Activated CD8-positive, alpha-beta T cell treated with anti-CD3 and anti-CD28 coated beads, Interleukin-2, amount 10 ng/mL, durations not matched to agents 7 days and 5 days (primary cell): Measurements from ENCODE around the gene CENPO. TPM values are rescaled to one million over a fixed set of nuclear protein-coding genes. Genes with fewer than 3 reads are reported as not detected.

Source experiments
- ATAC-seq: fragments of 150-1000 bp; cut with Tn5 transposase; one replicate; pipeline ENCODE4 v1.10.0; 2021; ENCODE audit warnings: moderate library complexity
- CTCF ChIA-PET: fragments of 350-600 bp; sonication (Branson Sonifier 250); formaldehyde crosslinking; loops from one replicate; lab custom pipeline; 2021; ENCODE audit warnings: antibody characterized with exemption; lab: Charles Lee
- POLR2A ChIA-PET: fragments of 350-600 bp; sonication (Branson Sonifier 250); formaldehyde crosslinking; loops from one replicate; lab custom pipeline; 2021; ENCODE audit warnings: antibody characterized with exemption; lab: Charles Lee
- DNase-seq: peaks from one replicate; pipeline ENCODE4 v3.0.0-alpha.2; 2020
- H3K27ac Mint-ChIP-seq: one replicate; pipeline ENCODE4 v1.8.0; 2021; ENCODE audit warnings: mild to moderate bottlenecking, mixed read lengths
- H3K27me3 Mint-ChIP-seq: one replicate; pipeline ENCODE4 v1.8.0; 2021; ENCODE audit warnings: low read depth, mixed read lengths
- H3K36me3 Mint-ChIP-seq: one replicate; pipeline ENCODE4 v1.8.0; 2021; ENCODE audit warnings: low read depth, mixed read lengths
- H3K4me1 Mint-ChIP-seq: one replicate; pipeline ENCODE4 v1.8.0; 2021; ENCODE audit warnings: low read depth, mixed read lengths
- H3K4me3 Mint-ChIP-seq: one replicate; pipeline ENCODE4 v1.8.0; 2021; ENCODE audit warnings: mild to moderate bottlenecking, mixed read lengths
- H3K9me3 Mint-ChIP-seq: one replicate; pipeline ENCODE4 v1.8.0; 2022; ENCODE audit warnings: mixed read lengths; ENCODE audit not compliant: insufficient read depth
- total RNA-seq, 2 experiments: library from RNA; stranded (reverse); gene quantifications; one replicate each; pipeline ENCODE4 v1.2.3, GENCODE V29; 2021

The CENPO gene
- total RNA-seq, 2 experiments from 2014 or later, result 53.9 to 56.1 TPM

GRCh38 chr2:24855022-24855622 lies 61.9 kb downstream of the CENPO start:
- H3K9me3 Mint-ChIP-seq, result no peaks in the 10 kb centered on the region
- ATAC-seq, result no peak

GRCh38 chr2:24855726-24856125 lies 62.5 kb downstream of the CENPO start:
- no peaks in the 10 kb centered on the region for H3K9me3 Mint-ChIP-seq
- no peak overlapping the region for H3K27ac Mint-ChIP-seq
- H3K27me3 Mint-ChIP-seq, result no peaks in the 10 kb centered on the region
- H3K4me1 Mint-ChIP-seq, result peaks cover 2% of the 10 kb centered on the region
- no peak for ATAC-seq
- no peak overlapping the region for H3K4me3 Mint-ChIP-seq
- ChIA-PET CTCF (no interaction called here), POLR2A (no interaction called here)
- H3K36me3 Mint-ChIP-seq, result peaks cover 3% of the 10 kb centered on the region
- no peak for DNase-seq

More at GRCh38 chr2:24855022-24855622, 61.9 kb downstream of the CENPO start:
- Mint-ChIP-seq H3K36me3 (peaks cover 3% of the 10 kb centered on the region), H3K4me3 (no peak overlapping the region), H3K27ac (no peak overlapping the region), H3K4me1 (peaks cover 2% of the 10 kb centered on the region), H3K27me3 (no peaks in the 10 kb centered on the region)
- POLR2A ChIA-PET, result no interaction called here
- CTCF ChIA-PET, result no interaction called here
- DNase-seq, result no peak

GRCh38 chr2:24856791-24857211 lies 63.6 kb downstream of the CENPO start:
- ChIA-PET POLR2A (no interaction called here), CTCF (interaction anchor here (1.0 kb wide), 1 partner anchor 29 kb away, joined by 3 read pairs; no protein-coding TSS in a partner anchor)
- no peak overlapping the region for H3K27ac Mint-ChIP-seq
- H3K9me3 Mint-ChIP-seq, result no peaks in the 10 kb centered on the region
- H3K4me1 Mint-ChIP-seq, result peaks cover 2% of the 10 kb centered on the region
- H3K36me3 Mint-ChIP-seq, result peaks cover 3% of the 10 kb centered on the region
- H3K27me3 Mint-ChIP-seq, result no peaks in the 10 kb centered on the region
- DNase-seq (no peak), ATAC-seq (no peak)
- no peak overlapping the region for H3K4me3 Mint-ChIP-seq

- Mint-ChIP-seq H3K27ac (no peak overlapping the region), H3K4me1 (peaks cover 2% of the 10 kb centered on the region), H3K9me3 (no peaks in the 10 kb centered on the region), H3K27me3 (no peaks in the 10 kb centered on the region), H3K4me3 (no peak overlapping the region), H3K36me3 (peaks cover 3% of the 10 kb centered on the region)
- ATAC-seq (no peak), DNase-seq (no peak)
- ChIA-PET CTCF (interaction anchor here (1.0 kb wide), 1 partner anchor 30 kb away, joined by 3 read pairs; no protein-coding TSS in a partner anchor), POLR2A (no interaction called here)
Measured at GRCh38 chr2:24857746-24858145, 64.5 kb downstream of the CENPO start.

GRCh38 chr2:24858996-24859395 lies 65.8 kb downstream of the CENPO start:
- no peaks in the 10 kb centered on the region for H3K9me3 Mint-ChIP-seq
- CTCF ChIA-PET, result no interaction called here

GRCh38 chr2:24859968-24860600 lies 66.9 kb downstream of the CENPO start:
- CTCF ChIA-PET, result no interaction called here
- Mint-ChIP-seq H3K27ac (no peak overlapping the region), H3K36me3 (peaks cover 3% of the 10 kb centered on the region), H3K27me3 (no peaks in the 10 kb centered on the region), H3K4me1 (no peaks in the 10 kb centered on the region), H3K9me3 (no peaks in the 10 kb centered on the region), H3K4me3 (no peak overlapping the region)
- POLR2A ChIA-PET, result no interaction called here
- no peak for DNase-seq
- no peak for ATAC-seq

More at GRCh38 chr2:24858996-24859395, 65.8 kb downstream of the CENPO start:
- H3K36me3 Mint-ChIP-seq, result peaks cover 3% of the 10 kb centered on the region
- H3K4me3 Mint-ChIP-seq, result no peak overlapping the region
- H3K27me3 Mint-ChIP-seq, result no peaks in the 10 kb centered on the region
- no peak overlapping the region for H3K27ac Mint-ChIP-seq
- DNase-seq, result no peak
- ATAC-seq, result no peak
- POLR2A ChIA-PET, result no interaction called here
- H3K4me1 Mint-ChIP-seq, result peaks cover 2% of the 10 kb centered on the region

- ChIA-PET POLR2A (no interaction called here), CTCF (no interaction called here)
- Mint-ChIP-seq H3K36me3 (peaks cover 3% of the 10 kb centered on the region), H3K27me3 (no peaks in the 10 kb centered on the region), H3K4me1 (no peaks in the 10 kb centered on the region), H3K9me3 (no peaks in the 10 kb centered on the region), H3K27ac (no peak overlapping the region), H3K4me3 (no peak overlapping the region)
- ATAC-seq (no peak), DNase-seq (no peak)
Measured at GRCh38 chr2:24860631-24861030, 67.4 kb downstream of the CENPO start.

GRCh38 chr2:24861500-24861899 lies 68.3 kb downstream of the CENPO start:
- CTCF ChIA-PET, result no interaction called here
- H3K27ac Mint-ChIP-seq, result no peak overlapping the region
- H3K4me3 Mint-ChIP-seq, result no peak overlapping the region
- POLR2A ChIA-PET, result no interaction called here
- H3K36me3 Mint-ChIP-seq, result peaks cover 3% of the 10 kb centered on the region
- no peaks in the 10 kb centered on the region for H3K9me3 Mint-ChIP-seq
- ATAC-seq, result no peak
- no peaks in the 10 kb centered on the region for H3K27me3 Mint-ChIP-seq
- H3K4me1 Mint-ChIP-seq, result no peaks in the 10 kb centered on the region
- DNase-seq, result no peak

- ATAC-seq (no peak), DNase-seq (no peak)
- POLR2A ChIA-PET, result no interaction called here
- Mint-ChIP-seq H3K27ac (no peak overlapping the region), H3K4me1 (peaks cover 2% of the 10 kb centered on the region), H3K27me3 (no peaks in the 10 kb centered on the region), H3K9me3 (no peaks in the 10 kb centered on the region), H3K36me3 (peaks cover 4% of the 10 kb centered on the region), H3K4me3 (no peak overlapping the region)
- CTCF ChIA-PET, result no interaction called here
Measured at GRCh38 chr2:24863641-24864040, 70.4 kb downstream of the CENPO start.

GRCh38 chr2:24866946-24867345 lies 73.7 kb downstream of the CENPO start:
- Mint-ChIP-seq H3K4me3 (no peak overlapping the region), H3K27me3 (no peaks in the 10 kb centered on the region), H3K36me3 (peaks cover 14% of the 10 kb centered on the region), H3K4me1 (peaks cover 2% of the 10 kb centered on the region), H3K9me3 (no peaks in the 10 kb centered on the region), H3K27ac (no peak overlapping the region)
- no peak for ATAC-seq
- no peak for DNase-seq
- ChIA-PET CTCF (interaction anchor here (0.6 kb wide), 1 partner anchor 204 kb away, joined by 3 read pairs; no protein-coding TSS in a partner anchor), POLR2A (no interaction called here)

GRCh38 chr2:24870440-24870839 lies 77.2 kb downstream of the CENPO start:
- H3K27ac Mint-ChIP-seq, result no peak overlapping the region
- H3K36me3 Mint-ChIP-seq, result peaks cover 14% of the 10 kb centered on the region
- no peaks in the 10 kb centered on the region for H3K9me3 Mint-ChIP-seq
- H3K4me3 Mint-ChIP-seq, result no peak overlapping the region
- CTCF ChIA-PET, result no interaction called here
- ATAC-seq, result no peak
- DNase-seq, result no peak
- no peaks in the 10 kb centered on the region for H3K27me3 Mint-ChIP-seq
- peaks cover 2% of the 10 kb centered on the region for H3K4me1 Mint-ChIP-seq
- POLR2A ChIA-PET, result no interaction called here

- ATAC-seq, result no peak
- POLR2A ChIA-PET, result no interaction called here
- no peak for DNase-seq
- Mint-ChIP-seq H3K4me3 (no peak overlapping the region), H3K27me3 (no peaks in the 10 kb centered on the region), H3K27ac (no peak overlapping the region), H3K4me1 (peaks cover 2% of the 10 kb centered on the region), H3K36me3 (peaks cover 14% of the 10 kb centered on the region), H3K9me3 (no peaks in the 10 kb centered on the region)
- CTCF ChIA-PET, result no interaction called here
Measured at GRCh38 chr2:24870891-24871705, 77.9 kb downstream of the CENPO start.
